Mesothelial cell of epicardium (in vitro differentiated cells): Measurements from ENCODE around the gene DDX41. TPM values are rescaled to one million over a fixed set of nuclear protein-coding genes. Genes with fewer than 3 reads are reported as not detected.

Experiments
- DNase-seq, 2 experiments: peaks; one replicate each; pipeline ENCODE4 v3.0.0; 2021; ENCODE audit warnings: low spot score in 2 of 2; ENCODE audit not compliant: unreplicated experiment in 2 of 2
- H3K27ac Mint-ChIP-seq: 2 replicates; pipeline ENCODE4 v1.8.0; 2021; ENCODE audit warnings: mixed read lengths
- H3K27me3 Mint-ChIP-seq: 2 replicates; pipeline ENCODE4 v1.8.0; 2021; ENCODE audit warnings: low read depth, mixed read lengths
- H3K36me3 Mint-ChIP-seq: 2 replicates; pipeline ENCODE4 v1.8.0; 2021; ENCODE audit warnings: mixed read lengths
- H3K4me1 Mint-ChIP-seq: 2 replicates; pipeline ENCODE4 v1.8.0; 2021; ENCODE audit warnings: mixed read lengths
- H3K4me3 Mint-ChIP-seq: 2 replicates; pipeline ENCODE4 v1.8.0; 2021; ENCODE audit warnings: mild to moderate bottlenecking, moderate library complexity, mixed read lengths
- H3K9me3 Mint-ChIP-seq: 2 replicates; pipeline ENCODE4 v1.8.0; 2021; ENCODE audit warnings: mixed read lengths
- total RNA-seq: library from RNA; stranded (reverse); gene quantifications from 3 replicates; pipeline ENCODE4 v1.2.1, GENCODE V29; 2021
- TF ChIP-seq, protein P1 (sequence below): fragments of 200-600 bp; sonication (generic); IDR thresholded peaks from one replicate; pipeline ENCODE4 v1.5.0; 2021; ENCODE audit warnings: antibody characterized with exemption; ENCODE audit not compliant: unreplicated experiment

DDX41 gene
- total RNA-seq, 1 donor from 2014 or later: 91.2 TPM

DNA sequence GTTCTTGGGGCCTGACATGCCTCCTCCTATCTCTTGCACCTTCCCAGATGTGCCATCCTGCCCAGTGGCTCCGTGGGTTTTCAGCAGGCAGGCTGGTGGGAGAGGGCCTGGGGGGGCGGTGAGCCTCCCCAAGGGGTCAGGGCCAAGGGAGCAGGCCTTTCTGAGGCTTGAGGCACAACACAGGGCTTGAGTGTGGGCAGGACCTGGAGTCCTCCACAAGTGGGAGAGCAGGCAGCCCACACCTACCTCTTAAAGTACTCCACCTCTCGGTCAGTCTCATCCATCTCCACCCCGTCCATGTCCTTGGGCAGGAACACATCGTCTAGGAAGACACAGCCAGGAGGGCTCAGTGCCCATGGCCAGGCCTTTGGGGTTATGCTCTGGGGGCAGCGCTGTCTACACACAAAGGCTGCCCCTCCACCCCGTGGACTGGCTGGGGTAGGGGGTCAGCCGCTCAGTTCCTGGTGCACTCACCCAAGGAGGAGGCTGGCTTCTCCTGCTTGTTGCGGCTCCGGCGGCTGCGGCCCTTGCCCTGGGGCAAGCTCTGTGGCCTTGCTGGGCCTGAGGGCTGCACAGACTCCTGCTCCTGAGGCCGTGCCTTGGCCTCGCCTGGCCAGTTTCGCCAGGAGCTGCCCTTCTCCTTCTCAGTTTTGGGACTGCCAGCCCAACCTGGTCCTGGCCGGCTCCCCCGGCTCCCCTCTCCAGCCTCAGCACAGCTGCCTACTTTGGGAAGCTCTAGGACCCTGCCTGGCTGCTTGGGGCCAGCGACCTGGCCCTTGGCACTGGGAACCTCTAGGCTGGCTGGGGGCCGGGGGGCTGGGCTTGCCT, 7.2 kb upstream of the DDX41 start:
- TF ChIP-seq, protein P1, sequence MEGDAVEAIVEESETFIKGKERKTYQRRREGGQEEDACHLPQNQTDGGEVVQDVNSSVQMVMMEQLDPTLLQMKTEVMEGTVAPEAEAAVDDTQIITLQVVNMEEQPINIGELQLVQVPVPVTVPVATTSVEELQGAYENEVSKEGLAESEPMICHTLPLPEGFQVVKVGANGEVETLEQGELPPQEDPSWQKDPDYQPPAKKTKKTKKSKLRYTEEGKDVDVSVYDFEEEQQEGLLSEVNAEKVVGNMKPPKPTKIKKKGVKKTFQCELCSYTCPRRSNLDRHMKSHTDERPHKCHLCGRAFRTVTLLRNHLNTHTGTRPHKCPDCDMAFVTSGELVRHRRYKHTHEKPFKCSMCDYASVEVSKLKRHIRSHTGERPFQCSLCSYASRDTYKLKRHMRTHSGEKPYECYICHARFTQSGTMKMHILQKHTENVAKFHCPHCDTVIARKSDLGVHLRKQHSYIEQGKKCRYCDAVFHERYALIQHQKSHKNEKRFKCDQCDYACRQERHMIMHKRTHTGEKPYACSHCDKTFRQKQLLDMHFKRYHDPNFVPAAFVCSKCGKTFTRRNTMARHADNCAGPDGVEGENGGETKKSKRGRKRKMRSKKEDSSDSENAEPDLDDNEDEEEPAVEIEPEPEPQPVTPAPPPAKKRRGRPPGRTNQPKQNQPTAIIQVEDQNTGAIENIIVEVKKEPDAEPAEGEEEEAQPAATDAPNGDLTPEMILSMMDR: no peak
- H3K27ac Mint-ChIP-seq: no peak overlapping the region
- DNase-seq: no peak
- peaks cover 15% of the 10 kb centered on the region for H3K36me3 Mint-ChIP-seq
- H3K4me1 Mint-ChIP-seq: no peaks in the 10 kb centered on the region
- no peaks in the 10 kb centered on the region for H3K27me3 Mint-ChIP-seq
- H3K4me3 Mint-ChIP-seq: no peak overlapping the region
- no peaks in the 10 kb centered on the region for H3K9me3 Mint-ChIP-seq

DNA sequence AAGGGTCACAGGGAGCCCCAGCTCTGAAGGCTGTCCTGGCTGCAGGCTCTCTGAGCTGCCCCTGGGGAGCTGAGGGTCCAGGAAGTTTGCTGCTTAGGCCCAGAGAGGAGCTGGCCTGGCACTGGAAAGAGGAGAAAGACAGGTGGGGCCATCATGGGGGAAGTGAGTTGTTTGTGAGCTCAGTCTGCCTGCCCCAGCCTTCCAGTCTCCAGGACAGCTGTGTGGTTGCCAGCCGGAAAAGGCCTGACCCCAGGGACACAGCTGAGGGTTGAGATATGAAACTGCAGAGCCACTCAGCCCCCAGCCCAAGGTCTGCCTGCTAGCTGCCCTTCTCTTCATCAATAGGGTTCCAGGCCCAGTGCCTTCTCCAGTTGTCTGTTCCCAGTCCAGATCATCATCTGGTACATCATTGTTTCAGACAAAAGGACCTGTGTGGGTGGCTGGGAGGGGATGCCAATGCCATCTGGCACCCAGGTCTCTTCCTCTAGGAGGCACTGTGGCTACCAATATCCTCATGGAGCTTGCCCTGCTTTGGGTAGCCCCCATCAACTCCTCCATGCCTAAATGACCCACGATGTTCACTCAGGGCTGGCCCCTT, 4.3 kb upstream of the DDX41 start:
- Mint-ChIP-seq H3K4me1 (peaks cover 12% of the 10 kb centered on the region), H3K9me3 (no peaks in the 10 kb centered on the region), H3K4me3 (no peak overlapping the region), H3K36me3 (peaks cover 15% of the 10 kb centered on the region), H3K27ac (no peak overlapping the region), H3K27me3 (no peaks in the 10 kb centered on the region)
- TF ChIP-seq, protein P1: no peak
- DNase-seq: no peak

DNA sequence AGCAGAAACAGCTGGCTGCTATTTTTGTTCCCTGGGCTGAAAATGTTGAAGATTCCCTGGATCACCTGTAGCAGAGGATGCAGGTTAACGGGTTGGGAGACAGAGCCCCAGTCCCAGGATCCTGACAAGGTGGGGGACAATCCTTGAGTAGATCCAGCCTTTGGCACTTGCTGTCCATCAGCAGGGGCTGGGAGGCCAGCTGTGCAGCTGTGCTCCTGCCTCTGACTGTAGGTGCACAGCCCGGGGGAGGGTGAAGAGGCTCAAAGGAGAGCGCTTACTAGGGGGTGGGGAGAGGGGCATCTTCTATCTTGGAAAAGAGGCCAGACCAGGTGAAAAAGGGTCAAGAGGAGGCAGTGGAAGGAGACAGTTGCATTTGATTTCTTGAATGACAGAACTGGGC, 3.5 kb upstream of the DDX41 start:
- peaks cover 20% of the 10 kb centered on the region for H3K4me1 Mint-ChIP-seq
- TF ChIP-seq, protein P1: no peak
- no peak overlapping the region for H3K4me3 Mint-ChIP-seq
- no peak for DNase-seq
- H3K27me3 Mint-ChIP-seq: no peaks in the 10 kb centered on the region
- H3K27ac Mint-ChIP-seq: no peak overlapping the region
- no peaks in the 10 kb centered on the region for H3K9me3 Mint-ChIP-seq
- peaks cover 12% of the 10 kb centered on the region for H3K36me3 Mint-ChIP-seq

DNA sequence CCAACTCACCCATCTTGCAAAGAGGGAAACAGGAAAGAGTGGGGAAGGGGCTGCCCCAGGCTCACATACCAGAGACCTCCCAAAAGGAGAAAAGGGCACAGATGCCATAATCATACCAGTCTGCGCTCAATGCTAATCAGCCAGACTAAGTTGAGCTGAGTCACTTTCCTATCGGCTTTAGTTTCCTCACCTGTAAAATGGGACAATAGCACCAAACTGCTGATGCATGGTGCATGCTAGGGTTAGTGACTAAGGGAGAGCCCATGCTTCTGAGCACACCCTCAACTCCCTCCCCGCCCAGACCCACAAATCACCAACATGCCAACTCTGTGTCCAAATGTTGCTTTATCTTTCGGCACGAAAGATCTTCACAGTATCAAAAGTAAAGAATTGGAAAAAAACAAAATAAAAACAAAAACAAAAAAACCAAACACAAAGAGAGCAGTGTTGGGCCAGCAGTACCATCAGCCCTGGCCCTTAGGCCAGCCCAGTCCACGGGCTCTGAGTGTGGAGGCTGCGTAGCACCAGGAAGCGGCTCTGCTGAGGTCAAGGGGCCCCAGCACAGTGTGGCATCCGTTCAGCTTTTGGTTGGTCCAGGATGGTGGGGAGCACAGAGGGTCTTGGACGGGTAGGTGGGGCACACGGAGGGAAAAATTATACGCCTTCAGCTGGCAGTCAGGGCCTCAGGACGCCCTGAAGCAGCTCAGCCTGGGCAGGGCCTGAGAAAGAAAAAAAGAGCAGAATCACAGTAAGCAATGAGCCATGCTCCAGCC, 2.9 kb upstream of the DDX41 start:
- no peak overlapping the region for H3K27ac Mint-ChIP-seq
- no peaks in the 10 kb centered on the region for H3K9me3 Mint-ChIP-seq
- peaks cover 22% of the 10 kb centered on the region for H3K4me1 Mint-ChIP-seq
- peaks cover 12% of the 10 kb centered on the region for H3K36me3 Mint-ChIP-seq
- TF ChIP-seq, protein P1: no peak
- no peaks in the 10 kb centered on the region for H3K27me3 Mint-ChIP-seq
- DNase-seq: no peak
- no peak overlapping the region for H3K4me3 Mint-ChIP-seq

DNA sequence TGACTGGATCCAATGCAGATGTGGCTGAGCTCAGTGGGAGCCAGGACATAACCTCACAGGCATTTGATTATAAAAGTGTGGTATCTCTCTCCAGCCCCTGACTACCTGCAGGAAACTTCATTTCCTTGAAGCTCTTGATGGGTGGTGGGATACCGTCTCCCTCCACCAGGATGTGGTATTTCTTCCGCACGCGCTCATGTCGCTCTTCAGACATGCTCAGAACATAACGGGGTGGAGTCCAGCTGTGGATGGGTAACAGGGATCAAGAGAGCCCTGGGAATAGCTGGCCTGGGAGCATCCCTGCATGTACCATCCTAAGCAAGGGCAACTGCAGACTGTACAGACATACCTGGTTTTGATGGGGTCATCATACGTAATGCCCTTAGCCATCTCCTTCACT, 1.2 kb downstream of the DDX41 start:
- peaks cover 18% of the 10 kb centered on the region for H3K36me3 Mint-ChIP-seq
- peaks cover 22% of the 10 kb centered on the region for H3K4me1 Mint-ChIP-seq
- H3K9me3 Mint-ChIP-seq: no peaks in the 10 kb centered on the region
- TF ChIP-seq, protein P1: no peak
- DNase-seq: no peak
- peak overlapping the region; percentile 87 for H3K4me3 Mint-ChIP-seq
- H3K27ac Mint-ChIP-seq: peak overlapping the region; percentile 14
- H3K27me3 Mint-ChIP-seq: no peaks in the 10 kb centered on the region
